ENCODE results near the gene DTWD2.
"Not testable (repeated sequence)": the region's sequence is repeated elsewhere in the genome, so short reads cannot be mapped to it uniquely, and the experiment has no call there.

DTWD2 gene

GRCh38 chr5:118863345-118863744 is 125.0 kb downstream of the DTWD2 start:
- DNase-seq (ENCODE audit: low spot score): no peak

GRCh38 chr5:118862596-118862995 is 125.8 kb downstream of the DTWD2 start:
- DNase-seq (ENCODE audit: low spot score): no peak

- no peak for DNase-seq (ENCODE audit: low spot score)
These were observed 130.6 kb downstream of the DTWD2 start for GRCh38 chr5:118857700-118858099.

- no peak for DNase-seq (ENCODE audit: low spot score)
These were observed 133.5 kb downstream of the DTWD2 start for GRCh38 chr5:118854819-118855218.

- not testable (repeated sequence) for DNase-seq (ENCODE audit: low spot score)
These were observed 136.6 kb downstream of the DTWD2 start for GRCh38 chr5:118851785-118852184.

- not testable (repeated sequence) for DNase-seq (ENCODE audit: low spot score)
These were observed 138.8 kb downstream of the DTWD2 start for GRCh38 chr5:118849507-118849906.

GRCh38 chr5:118844351-118844750 is 144.0 kb downstream of the DTWD2 start:
- no peak for DNase-seq (ENCODE audit: low spot score)

- no peak for DNase-seq (ENCODE audit: low spot score)
These were observed 153.6 kb downstream of the DTWD2 start for GRCh38 chr5:118834710-118835109.

GRCh38 chr5:118832974-118833373 is 155.4 kb downstream of the DTWD2 start:
- no peak for DNase-seq (ENCODE audit: low spot score)

- DNase-seq (ENCODE audit: low spot score): no peak
These were observed 163.1 kb downstream of the DTWD2 start for GRCh38 chr5:118825226-118825625.

- DNase-seq (ENCODE audit: low spot score): no peak
These were observed 169.7 kb downstream of the DTWD2 start for GRCh38 chr5:118818604-118819003.

- no peak for DNase-seq (ENCODE audit: low spot score)
These were observed 179.9 kb downstream of the DTWD2 start for GRCh38 chr5:118808441-118808840.

- DNase-seq (ENCODE audit: low spot score): no peak
These were observed 181.8 kb downstream of the DTWD2 start for GRCh38 chr5:118806571-118806970.

- DNase-seq (ENCODE audit: low spot score): no peak
These were observed 186.0 kb downstream of the DTWD2 start for GRCh38 chr5:118802335-118802734.

- DNase-seq (ENCODE audit: low spot score): no peak
These were observed 192.3 kb downstream of the DTWD2 start for GRCh38 chr5:118796081-118796480.

GRCh38 chr5:118794281-118794680 is 194.1 kb downstream of the DTWD2 start:
- no peak for DNase-seq (ENCODE audit: low spot score)

GRCh38 chr5:118793652-118794051 is 194.7 kb downstream of the DTWD2 start:
- DNase-seq (ENCODE audit: low spot score): no peak

GRCh38 chr5:118793091-118793490 is 195.3 kb downstream of the DTWD2 start:
- no peak for DNase-seq (ENCODE audit: low spot score)

GRCh38 chr5:118791926-118792734 is 196.2 kb downstream of the DTWD2 start:
- peak; percentile 13 for DNase-seq (ENCODE audit: low spot score)

- no peak for DNase-seq (ENCODE audit: low spot score)
These were observed 199.0 kb downstream of the DTWD2 start for GRCh38 chr5:118789366-118789765.

- no peak for DNase-seq (ENCODE audit: low spot score)
These were observed 200.0 kb downstream of the DTWD2 start for GRCh38 chr5:118788351-118788750.
